ENCODE data around the gene PAIP2. TPM values are rescaled to one million over a fixed set of nuclear protein-coding genes. Genes with fewer than 3 reads are reported as not detected.
"Not testable (repeated sequence)": the region's sequence is repeated elsewhere in the genome, so short reads cannot be mapped to it uniquely, and the experiment has no call there.

PAIP2 gene
- total RNA-seq, 2 donors from 2014 or later, result 67.6 to 75.4 TPM

- peak; percentile 32 for DNase-seq (ENCODE audit: low spot score)
- intact Hi-C loops (cut with DNase I), result loop anchor here in 1 of 2 donors (10.0 kb wide), 1 partner anchor 1157 kb away; no protein-coding TSS in a partner anchor
Measured at GRCh38 chr5:139401546-139401945, 59.9 kb downstream of the PAIP2 start.

- intact Hi-C loops (cut with DNase I), result loop anchor here in 1 of 2 donors (10.0 kb wide), 1 partner anchor 1158 kb away; no protein-coding TSS in a partner anchor
- peak; percentile 69 for DNase-seq (ENCODE audit: low spot score)
Measured at GRCh38 chr5:139402561-139403158, 61.0 kb downstream of the PAIP2 start.

- intact Hi-C loops (cut with DNase I), result loop anchor here in 1 of 2 donors (10.0 kb wide), 1 partner anchor 1159 kb away; no protein-coding TSS in a partner anchor
- no peak for DNase-seq (ENCODE audit: low spot score)
Measured at GRCh38 chr5:139403418-139403786, 61.7 kb downstream of the PAIP2 start.

DNA sequence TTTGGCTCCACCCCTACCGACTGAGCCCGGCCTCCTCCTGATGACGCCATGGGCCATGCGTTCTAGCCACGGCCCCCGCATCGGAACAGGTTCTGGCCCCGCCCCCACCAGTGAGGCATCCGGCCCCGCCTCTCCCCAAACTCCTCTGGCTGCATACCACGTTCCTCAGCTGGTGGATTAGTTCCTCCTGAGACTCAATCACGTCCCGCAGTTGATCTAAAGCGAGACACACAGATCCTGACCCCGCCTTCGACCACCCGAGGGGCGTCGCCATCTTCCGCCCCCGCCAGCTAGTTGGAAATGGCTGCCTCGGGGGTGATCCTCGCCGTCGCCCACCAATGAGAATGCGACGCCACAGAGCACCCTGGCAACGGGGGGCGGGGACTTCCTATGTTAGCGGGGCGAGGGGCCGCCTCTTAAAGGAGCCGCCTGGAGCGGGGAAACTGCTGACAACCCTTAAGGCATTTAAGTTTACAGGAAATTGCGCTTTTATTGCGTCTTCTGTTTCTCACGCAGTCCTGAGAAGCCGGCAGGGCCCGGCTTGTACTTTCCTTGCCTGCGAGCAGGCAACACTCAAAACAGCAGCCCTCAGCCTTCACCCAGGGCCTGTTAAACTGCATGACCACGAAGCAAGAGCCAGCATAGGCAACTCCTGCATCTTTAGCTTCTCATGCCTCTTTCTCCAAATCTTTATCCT, 62.3 kb downstream of the PAIP2 start, which contains the start of gene SPATA24:
Gene SPATA24 (minus strand): TSS at position 303 of the 697 bp plus-strand sequence. CDS start 29 bp downstream, at position 274.
- DNase-seq (ENCODE audit: low spot score), result peak; percentile 99
- intact Hi-C loops (cut with DNase I), result loop anchor here in 1 of 2 donors (10.0 kb wide), 1 partner anchor 1159 kb away; no protein-coding TSS in a partner anchor

- DNase-seq (ENCODE audit: low spot score), result peak; percentile 2
- intact Hi-C loops (cut with DNase I), result loop anchor here in 1 of 2 donors (10.0 kb wide), 1 partner anchor 1160 kb away; no protein-coding TSS in a partner anchor
Measured at GRCh38 chr5:139404484-139404840, 62.8 kb downstream of the PAIP2 start.

DNA sequence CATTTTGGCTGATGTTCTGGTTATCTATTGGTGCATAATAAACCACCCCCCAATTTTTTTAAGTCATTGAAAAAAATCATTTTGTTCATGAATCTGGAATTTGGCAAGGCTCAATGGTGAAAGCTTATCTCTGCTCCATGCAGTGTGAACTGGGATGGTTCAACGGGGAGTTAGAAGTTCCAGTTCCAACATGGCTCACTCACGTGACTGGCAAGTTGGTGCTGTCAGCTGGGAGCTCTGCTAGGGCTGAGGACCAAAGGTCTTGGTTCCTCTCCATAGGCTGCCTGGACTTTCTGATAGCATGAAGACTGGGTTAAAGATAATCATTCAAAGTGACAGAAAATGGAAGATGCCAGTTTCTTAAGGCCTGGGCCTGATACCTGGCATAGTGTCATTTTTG, 65.3 kb downstream of the PAIP2 start:
- DNase-seq (ENCODE audit: low spot score), result no peak
- intact Hi-C loops (cut with DNase I), result loop anchor here in 1 of 2 donors (10.0 kb wide), 1 partner anchor 1162 kb away; no protein-coding TSS in a partner anchor

- DNase-seq (ENCODE audit: low spot score), result no peak
- intact Hi-C loops (cut with DNase I), result loop anchor here in 1 of 2 donors (10.0 kb wide), 1 partner anchor 1163 kb away; no protein-coding TSS in a partner anchor
Measured at GRCh38 chr5:139407517-139407916, 65.9 kb downstream of the PAIP2 start.

DNA sequence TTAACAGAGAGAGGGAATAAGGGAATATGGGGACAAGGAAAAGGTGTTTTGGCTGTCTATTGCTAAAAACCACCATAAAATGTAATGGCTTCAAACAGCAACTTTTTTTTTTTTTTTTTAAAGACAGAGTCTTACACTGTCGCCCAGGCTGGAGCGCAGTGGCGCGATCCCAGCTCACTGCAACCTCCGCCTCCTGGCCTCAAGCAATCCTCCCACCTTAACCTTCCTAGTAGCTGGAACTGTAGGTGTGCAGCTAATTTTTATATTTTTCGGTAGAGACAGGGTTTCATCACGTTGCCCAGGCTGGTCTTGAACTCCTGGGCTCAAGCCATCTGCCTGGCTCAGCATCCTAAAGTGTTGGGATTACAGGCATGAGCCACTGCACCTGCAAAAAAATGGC, 66.5 kb downstream of the PAIP2 start:
- intact Hi-C loops (cut with DNase I), result loop anchor here in 1 of 2 donors (10.0 kb wide), 1 partner anchor 1163 kb away; no protein-coding TSS in a partner anchor
- DNase-seq (ENCODE audit: low spot score), result no peak

DNA sequence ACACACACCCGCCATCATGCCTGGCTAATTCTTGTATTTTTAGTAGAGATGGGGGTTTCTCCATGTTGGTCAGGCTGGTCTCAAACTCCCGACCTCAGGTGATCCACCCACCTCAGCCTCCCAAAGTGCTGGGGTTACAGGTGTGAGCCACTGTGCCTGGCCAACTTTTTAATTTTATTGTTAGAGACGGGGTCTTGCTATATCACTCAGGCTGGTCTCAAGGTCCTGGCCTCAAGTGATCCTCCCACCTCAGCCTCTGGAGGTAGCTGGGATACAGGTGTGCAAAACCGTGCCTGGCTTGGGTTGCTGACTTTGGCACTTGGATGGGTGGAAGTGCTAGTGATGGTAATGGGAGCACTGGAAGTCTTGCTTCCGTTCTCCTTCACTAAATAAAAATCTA, 67.5 kb downstream of the PAIP2 start:
- intact Hi-C loops (cut with DNase I), result loop anchor here in 1 of 2 donors (10.0 kb wide), 1 partner anchor 1164 kb away; no protein-coding TSS in a partner anchor
- not testable (repeated sequence) for DNase-seq (ENCODE audit: low spot score)

- DNase-seq (ENCODE audit: low spot score), result no peak
- intact Hi-C loops (cut with DNase I), result no loop called here
Measured at GRCh38 chr5:139410121-139410992, 68.7 kb downstream of the PAIP2 start.

GRCh38 chr5:139410993-139411828, 69.6 kb downstream of the PAIP2 start:
- no peak for DNase-seq (ENCODE audit: low spot score)

DNA sequence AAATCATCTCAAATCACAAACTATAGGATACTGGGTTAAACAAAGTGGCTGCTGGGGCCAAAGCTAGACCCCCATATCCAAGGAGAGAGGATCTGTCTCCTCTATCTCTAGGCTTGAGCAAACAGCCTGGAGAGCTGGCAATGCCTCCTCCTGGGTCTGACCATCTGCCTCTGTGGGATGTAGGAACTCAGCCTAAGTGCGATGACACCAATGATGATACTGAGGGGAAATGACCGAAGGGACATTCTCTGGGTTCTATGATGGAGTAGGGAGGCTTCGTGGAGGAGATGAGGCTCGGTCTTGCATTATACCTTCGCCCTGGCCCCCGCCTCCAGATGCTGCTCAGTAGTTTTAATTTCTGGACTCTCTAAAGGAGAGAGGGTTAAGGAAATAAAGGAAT, 71.5 kb downstream of the PAIP2 start:
- intact Hi-C loops (cut with DNase I), result no loop called here
- DNase-seq (ENCODE audit: low spot score), result no peak

More at GRCh38 chr5:139410993-139411828, 69.6 kb downstream of the PAIP2 start:
- intact Hi-C loops (cut with DNase I), result no loop called here

GRCh38 chr5:139413963-139414362, 72.3 kb downstream of the PAIP2 start:
- DNase-seq (ENCODE audit: low spot score), result no peak
- intact Hi-C loops (cut with DNase I), result no loop called here

- intact Hi-C loops (cut with DNase I), result no loop called here
- DNase-seq (ENCODE audit: low spot score), result no peak
Measured at GRCh38 chr5:139414581-139415130, 73.0 kb downstream of the PAIP2 start.

GRCh38 chr5:139415221-139415861, 73.7 kb downstream of the PAIP2 start:
- intact Hi-C loops (cut with DNase I), result no loop called here
- DNase-seq (ENCODE audit: low spot score), result no peak

GRCh38 chr5:139415869-139416268, 74.2 kb downstream of the PAIP2 start:
- DNase-seq (ENCODE audit: low spot score), result no peak
- intact Hi-C loops (cut with DNase I), result no loop called here

- DNase-seq (ENCODE audit: low spot score), result no peak
- intact Hi-C loops (cut with DNase I), result no loop called here
Measured at GRCh38 chr5:139416651-139417050, 75.0 kb downstream of the PAIP2 start.

- intact Hi-C loops (cut with DNase I), result no loop called here
- no peak for DNase-seq (ENCODE audit: low spot score)
Measured at GRCh38 chr5:139417214-139417613, 75.6 kb downstream of the PAIP2 start.
